Naive B cell (primary cell): Measurements from ENCODE around the gene ARHGEF1. TPM values are rescaled to one million over a fixed set of nuclear protein-coding genes. Genes with fewer than 3 reads are reported as not detected.

ENCODE experiments used
- ATAC-seq, 2 donors: fragments of 150-1000 bp; cut with Tn5 transposase; 2 replicates each; pipeline ENCODE4 v1.10.0; 2021; ENCODE audit warnings: low read depth in 2 of 2, mild to moderate bottlenecking in 2 of 2, moderate library complexity in 2 of 2
- DNase-seq: peaks from one replicate; pipeline ENCODE4 v3.0.0; 2022
- H3K27ac Mint-ChIP-seq, 6 donors: one replicate each; pipeline ENCODE4 v1.8.0; 2020 to 2022; ENCODE audit warnings: mild to moderate bottlenecking in 6 of 6, mixed read lengths in 6 of 6, moderate library complexity in 5 of 6, inconsistent platforms in 2 of 6
- H3K27me3 Mint-ChIP-seq, 3 donors: one replicate each; pipeline ENCODE4 v1.8.0; 2021 to 2022; ENCODE audit warnings: mixed read lengths in 3 of 3, mild to moderate bottlenecking in 1 of 3
- H3K36me3 Mint-ChIP-seq, 2 donors: one replicate each; pipeline ENCODE4 v1.8.0; 2020 to 2022; ENCODE audit warnings: mixed read lengths in 2 of 2, inconsistent platforms in 1 of 2, mild to moderate bottlenecking in 1 of 2
- H3K4me1 Mint-ChIP-seq, 3 donors: one replicate each; pipeline ENCODE4 v1.8.0; 2020 to 2022; ENCODE audit warnings: mixed read lengths in 3 of 3, inconsistent platforms in 1 of 3, mild to moderate bottlenecking in 1 of 3, moderate library complexity in 1 of 3
- H3K4me3 Mint-ChIP-seq, 8 donors: one replicate each; pipeline ENCODE4 v1.8.0; 2020 to 2022; ENCODE audit warnings: mild to moderate bottlenecking in 8 of 8, mixed read lengths in 8 of 8, moderate library complexity in 8 of 8, inconsistent platforms in 2 of 8
- H3K9me3 Mint-ChIP-seq, 7 donors: one replicate each; pipeline ENCODE4 v1.8.0; 2020 to 2022; ENCODE audit warnings: mixed read lengths in 7 of 7, mild to moderate bottlenecking in 5 of 7, inconsistent platforms in 2 of 7, moderate library complexity in 1 of 7
- polyA plus RNA-seq, 6 donors: library from polyadenylated mRNA; unstranded; fragments of 300-500 nt; fragmentation: Illumina TruSeq; gene quantifications; one replicate each; pipeline ENCODE4 v1.2.3, GENCODE V29; 2021; ENCODE audit warnings: low read depth in 6 of 6

Gene ARHGEF1
- polyA plus RNA-seq, 6 donors from 2014 or later = 110 to 220 (median 122) TPM

GRCh38 chr19:41879080-41879479 lies 3.9 kb upstream of the ARHGEF1 start:
- Mint-ChIP-seq H3K4me3 (peak overlapping the region; percentile 92 to 100 (median 99)), H3K36me3 (peaks cover 0 to 26% of the 10 kb centered on the region in 2 donors)

DNA sequence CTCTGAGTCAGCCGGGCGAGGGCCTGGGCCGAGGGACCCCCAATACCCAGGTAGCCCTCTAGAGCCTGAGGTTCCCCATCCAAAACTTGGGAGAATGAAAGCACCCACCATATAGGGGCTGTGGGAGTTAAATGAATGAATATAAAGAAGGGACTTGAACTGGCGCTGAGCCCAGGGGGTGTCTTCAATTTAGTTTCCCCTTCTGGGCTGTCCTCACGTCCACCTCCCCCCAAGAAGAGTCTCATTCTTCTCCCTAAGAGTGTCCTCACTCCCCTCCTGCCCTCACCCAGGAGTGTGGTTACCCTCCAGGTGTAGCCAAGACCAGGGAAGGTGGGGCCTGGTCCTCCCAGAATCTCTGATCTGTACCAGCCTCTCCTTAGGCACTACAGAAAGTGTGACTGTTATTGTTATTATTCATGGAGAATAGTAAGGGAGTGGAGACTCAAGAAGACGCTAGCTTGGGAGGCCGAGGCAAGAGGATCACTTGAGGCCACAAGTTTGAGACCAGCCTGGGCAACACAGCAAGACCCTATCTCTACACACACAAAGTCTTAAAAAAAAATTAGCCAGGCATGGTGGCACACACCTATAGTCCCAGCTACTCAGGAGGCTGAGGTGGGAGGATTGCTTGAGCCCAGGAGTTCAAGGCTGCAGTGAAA lies 3.2 kb upstream of the ARHGEF1 start:
- ATAC-seq (no peak), DNase-seq (no peak)
- H3K27ac Mint-ChIP-seq = peak overlapping the region; percentile 66 to 98 (median 82)
- peaks cover 42 to 67% (median 49%) of the 10 kb centered on the region in 3 donors for H3K4me1 Mint-ChIP-seq
- H3K36me3 Mint-ChIP-seq = peaks cover 0 to 26% of the 10 kb centered on the region in 2 donors
- peak overlapping the region; percentile 92 to 100 (median 99) for H3K4me3 Mint-ChIP-seq
- H3K9me3 Mint-ChIP-seq = no peaks in the 10 kb centered on the region
- H3K27me3 Mint-ChIP-seq = no peaks in the 10 kb centered on the region

More at GRCh38 chr19:41879080-41879479, 3.9 kb upstream of the ARHGEF1 start:
- peak overlapping the region; percentile 18 to 98 (median 86) for H3K27ac Mint-ChIP-seq
- DNase-seq (no peak), ATAC-seq (no peak)
- H3K27me3 Mint-ChIP-seq = no peaks in the 10 kb centered on the region
- no peaks in the 10 kb centered on the region for H3K9me3 Mint-ChIP-seq
- peaks cover 39 to 70% (median 46%) of the 10 kb centered on the region in 3 donors for H3K4me1 Mint-ChIP-seq

- peaks cover 0 to 26% of the 10 kb centered on the region in 2 donors for H3K36me3 Mint-ChIP-seq
- DNase-seq (no peak), ATAC-seq (no peak)
- no peaks in the 10 kb centered on the region for H3K27me3 Mint-ChIP-seq
- peaks cover 46 to 67% (median 50%) of the 10 kb centered on the region in 3 donors for H3K4me1 Mint-ChIP-seq
- no peaks in the 10 kb centered on the region for H3K9me3 Mint-ChIP-seq
- H3K4me3 Mint-ChIP-seq = peak overlapping the region; percentile 92 to 100 (median 99)
- H3K27ac Mint-ChIP-seq = peak overlapping the region in 2 of 6 donors; percentile 97 to 98
Observed at GRCh38 chr19:41880329-41880708, 2.7 kb upstream of the ARHGEF1 start.

DNA sequence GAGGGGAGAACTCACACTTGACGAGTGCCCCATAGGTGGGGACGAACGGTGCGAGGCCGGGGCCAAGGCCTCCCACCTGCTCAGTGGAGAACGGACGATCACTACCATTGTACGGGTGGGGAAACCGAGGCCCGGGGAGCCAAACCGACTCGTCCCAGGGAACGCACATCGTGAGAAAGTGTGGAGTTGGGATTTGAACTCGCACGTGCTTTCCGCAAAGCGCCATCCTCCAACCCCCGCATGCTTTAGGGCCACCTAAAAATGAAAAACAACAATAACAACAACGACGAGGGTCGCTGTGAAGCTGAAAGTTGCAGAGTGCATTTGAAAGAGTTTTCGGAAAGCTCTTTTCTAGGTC lies 458 bp downstream of the ARHGEF1 start:
- peaks cover 4 to 19% of the 10 kb centered on the region in 2 donors for H3K36me3 Mint-ChIP-seq
- no peaks in the 10 kb centered on the region for H3K27me3 Mint-ChIP-seq
- DNase-seq (no peak), ATAC-seq (peak in 1 of 2 donors; percentile 0)
- H3K4me1 Mint-ChIP-seq = peaks cover 64 to 78% (median 74%) of the 10 kb centered on the region in 3 donors
- peak overlapping the region; percentile 83 to 100 (median 98) for H3K27ac Mint-ChIP-seq
- no peaks in the 10 kb centered on the region for H3K9me3 Mint-ChIP-seq
- H3K4me3 Mint-ChIP-seq = peak overlapping the region; percentile 92 to 100 (median 98)

GRCh38 chr19:41883821-41884733 lies 1.1 kb downstream of the ARHGEF1 start:
- ATAC-seq = peak; percentile 77
- Mint-ChIP-seq H3K36me3 (peaks cover 5 to 19% of the 10 kb centered on the region in 2 donors), H3K9me3 (no peaks in the 10 kb centered on the region), H3K4me1 (peaks cover 66 to 77% (median 76%) of the 10 kb centered on the region in 3 donors), H3K27ac (peak overlapping the region; percentile 83 to 100 (median 98)), H3K4me3 (peak overlapping the region; percentile 92 to 100 (median 98)), H3K27me3 (no peaks in the 10 kb centered on the region)
- peak; percentile 93 for DNase-seq

- DNase-seq (peak; percentile 81), ATAC-seq (peak; percentile 34 to 38)
- Mint-ChIP-seq H3K9me3 (no peaks in the 10 kb centered on the region), H3K36me3 (peaks cover 5 to 9% of the 10 kb centered on the region in 2 donors), H3K27ac (peak overlapping the region; percentile 95 to 99 (median 98)), H3K4me1 (peaks cover 55 to 63% (median 62%) of the 10 kb centered on the region in 3 donors), H3K27me3 (no peaks in the 10 kb centered on the region), H3K4me3 (peak overlapping the region; percentile 85 to 100 (median 97))
Observed at GRCh38 chr19:41886761-41887710, 4.1 kb downstream of the ARHGEF1 start.

DNA sequence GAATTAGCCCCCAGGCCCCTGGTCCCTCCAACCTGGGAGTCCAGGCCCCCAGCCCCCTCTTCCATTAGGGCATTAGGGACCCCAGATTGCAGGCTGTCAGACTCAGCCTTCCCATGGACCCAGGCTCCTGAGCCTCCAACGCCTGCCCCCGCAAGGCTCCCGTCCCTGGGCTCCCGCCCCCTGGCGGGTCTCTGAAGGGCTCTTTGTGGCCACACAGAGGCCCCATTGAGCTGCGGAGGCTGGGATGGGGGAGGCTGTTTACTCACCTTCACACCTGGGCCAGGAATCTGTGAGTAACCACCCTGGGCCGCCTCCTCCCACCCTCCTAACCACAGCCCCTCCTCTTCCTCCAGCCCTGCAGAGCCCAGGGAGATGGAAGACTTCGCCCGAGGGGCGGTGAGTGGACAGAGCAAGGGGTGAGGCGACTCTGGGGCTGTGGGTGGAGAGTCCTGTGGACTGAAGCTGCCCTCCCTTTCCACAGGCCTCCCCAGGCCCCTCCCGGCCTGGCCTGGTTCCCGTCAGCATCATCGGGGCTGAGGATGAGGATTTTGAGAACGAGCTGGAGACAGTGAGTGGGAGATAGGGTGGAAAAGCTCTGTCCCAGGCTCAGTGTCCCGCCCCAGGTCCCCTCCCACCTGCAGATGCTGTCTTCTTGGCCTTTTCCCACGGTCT lies 4.9 kb downstream of the ARHGEF1 start:
- ATAC-seq (peak; percentile 18 to 20), DNase-seq (peak; percentile 64)
- Mint-ChIP-seq H3K4me3 (peak overlapping the region; percentile 85 to 100 (median 97)), H3K36me3 (peaks cover under 1 to 5% of the 10 kb centered on the region in 2 donors), H3K27me3 (no peaks in the 10 kb centered on the region), H3K9me3 (no peaks in the 10 kb centered on the region), H3K4me1 (peaks cover 48 to 57% (median 55%) of the 10 kb centered on the region in 3 donors), H3K27ac (peak overlapping the region; percentile 95 to 99 (median 98))

- Mint-ChIP-seq H3K9me3 (no peaks in the 10 kb centered on the region), H3K27me3 (no peaks in the 10 kb centered on the region), H3K4me1 (peaks cover 48 to 59% (median 57%) of the 10 kb centered on the region in 3 donors), H3K36me3 (peaks cover 3 to 5% of the 10 kb centered on the region in 2 donors), H3K4me3 (peak overlapping the region in 6 of 8 donors; percentile 53 to 100 (median 87)), H3K27ac (peak overlapping the region in 4 of 6 donors; percentile 24 to 97 (median 76))
- ATAC-seq = no peak
- no peak for DNase-seq
Observed at GRCh38 chr19:41888926-41889325, 5.9 kb downstream of the ARHGEF1 start.

GRCh38 chr19:41889896-41890295 lies 6.9 kb downstream of the ARHGEF1 start:
- no peaks in the 10 kb centered on the region for H3K9me3 Mint-ChIP-seq
- H3K36me3 Mint-ChIP-seq = peaks cover 5 to 7% of the 10 kb centered on the region in 2 donors
- DNase-seq = no peak
- H3K4me1 Mint-ChIP-seq = peaks cover 44 to 54% (median 53%) of the 10 kb centered on the region in 3 donors
- H3K27ac Mint-ChIP-seq = peak overlapping the region in 4 of 6 donors; percentile 42 to 97 (median 56)
- no peaks in the 10 kb centered on the region for H3K27me3 Mint-ChIP-seq
- H3K4me3 Mint-ChIP-seq = peak overlapping the region in 1 of 8 donors; percentile 100
- ATAC-seq = no peak

- H3K27ac Mint-ChIP-seq = peak overlapping the region in 1 of 6 donors; percentile 82
- no peaks in the 10 kb centered on the region for H3K9me3 Mint-ChIP-seq
- peaks cover 42 to 52% (median 49%) of the 10 kb centered on the region in 3 donors for H3K4me1 Mint-ChIP-seq
- ATAC-seq = no peak
- H3K36me3 Mint-ChIP-seq = peaks cover 5 to 15% of the 10 kb centered on the region in 2 donors
- no peak overlapping the region for H3K4me3 Mint-ChIP-seq
- DNase-seq = no peak
- H3K27me3 Mint-ChIP-seq = no peaks in the 10 kb centered on the region
Observed at GRCh38 chr19:41890936-41891335, 8.0 kb downstream of the ARHGEF1 start.

GRCh38 chr19:41892173-41892902 lies 9.4 kb downstream of the ARHGEF1 start:
- Mint-ChIP-seq H3K27ac (peak overlapping the region in 1 of 6 donors; percentile 62), H3K4me1 (peaks cover 37 to 44% (median 38%) of the 10 kb centered on the region in 3 donors), H3K4me3 (no peak overlapping the region), H3K9me3 (no peaks in the 10 kb centered on the region), H3K36me3 (peaks cover 5 to 16% of the 10 kb centered on the region in 2 donors), H3K27me3 (no peaks in the 10 kb centered on the region)
- DNase-seq (no peak), ATAC-seq (no peak)
